Central memory CD4-positive, alpha-beta T cell (primary cell): ENCODE results near the gene WDSUB1.

ENCODE experiments used
- DNase-seq: peaks from one replicate; pipeline ENCODE4 v3.0.0; 2022
- total RNA-seq, 3 experiments: gene quantifications; one replicate each; lab custom pipeline; 2026; lab: John Stamatoyannopoulos, UW

Gene WDSUB1
- total RNA-seq = 4.6 to 8.9 (median 7.2) reads per million in 3 experiments

GRCh38 chr2:159285929-159286708 lies at the start of gene WDSUB1:
TSS of gene WDSUB1 (minus strand) at chr2:159286703. CDS start at chr2:159283069, 3,634 bp downstream.
- DNase-seq = no peak

- no peak for DNase-seq
Observed at GRCh38 chr2:159326569-159327255, 40.2 kb upstream of the WDSUB1 start.

GRCh38 chr2:159322419-159322818 lies 35.9 kb upstream of the WDSUB1 start:
- DNase-seq = no peak

GRCh38 chr2:159317392-159318088 lies 31.0 kb upstream of the WDSUB1 start:
- DNase-seq = no peak

- no peak for DNase-seq
Observed at GRCh38 chr2:159307942-159308341, 21.4 kb upstream of the WDSUB1 start.

- no peak for DNase-seq
Observed at GRCh38 chr2:159300586-159300985, 14.1 kb upstream of the WDSUB1 start.

DNA sequence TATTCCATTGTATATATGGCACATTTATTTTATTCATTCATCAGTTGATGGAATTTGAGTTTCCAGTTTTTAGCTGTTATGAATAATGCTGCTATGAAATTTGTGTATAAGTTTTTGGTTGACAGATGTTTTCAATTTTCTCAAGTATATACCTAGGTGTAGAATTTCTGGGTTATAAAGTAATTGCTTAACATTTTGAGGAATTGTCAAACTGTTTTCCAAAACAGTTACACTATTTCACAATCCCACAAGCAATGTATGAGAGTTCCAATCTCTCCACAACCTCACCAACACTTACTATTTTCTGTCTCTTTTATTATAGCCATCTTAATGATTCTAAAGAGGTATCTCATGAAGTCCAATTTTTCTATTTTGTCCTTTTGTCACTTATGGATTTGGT lies 12.5 kb upstream of the WDSUB1 start:
- no peak for DNase-seq

- DNase-seq = no peak
Observed at GRCh38 chr2:159297042-159297707, 10.7 kb upstream of the WDSUB1 start.

DNA sequence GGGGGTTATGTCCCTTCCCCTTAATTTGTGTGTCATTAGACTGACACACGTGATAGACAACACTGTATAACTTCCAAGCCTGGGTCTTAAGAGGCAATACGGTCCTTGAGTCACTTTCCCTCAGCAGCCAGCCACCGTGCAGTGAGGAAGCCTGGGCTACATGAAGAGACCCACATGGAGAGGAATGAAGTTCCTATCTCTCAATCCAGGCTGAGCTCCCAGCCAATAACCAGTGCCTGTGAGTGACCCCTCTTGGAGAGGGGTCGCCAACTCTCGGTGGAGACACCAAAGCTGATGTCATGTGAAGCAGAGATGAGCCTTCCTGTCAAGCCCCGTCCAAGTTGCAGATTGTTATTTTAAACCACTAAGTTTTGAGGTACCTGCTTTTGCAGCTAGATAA lies 5.7 kb upstream of the WDSUB1 start:
- DNase-seq = no peak

- DNase-seq = peak; percentile 25
Observed at GRCh38 chr2:159290289-159290907, 3.9 kb upstream of the WDSUB1 start.

GRCh38 chr2:159287733-159288132 lies 1.2 kb upstream of the WDSUB1 start:
- DNase-seq = no peak

DNA sequence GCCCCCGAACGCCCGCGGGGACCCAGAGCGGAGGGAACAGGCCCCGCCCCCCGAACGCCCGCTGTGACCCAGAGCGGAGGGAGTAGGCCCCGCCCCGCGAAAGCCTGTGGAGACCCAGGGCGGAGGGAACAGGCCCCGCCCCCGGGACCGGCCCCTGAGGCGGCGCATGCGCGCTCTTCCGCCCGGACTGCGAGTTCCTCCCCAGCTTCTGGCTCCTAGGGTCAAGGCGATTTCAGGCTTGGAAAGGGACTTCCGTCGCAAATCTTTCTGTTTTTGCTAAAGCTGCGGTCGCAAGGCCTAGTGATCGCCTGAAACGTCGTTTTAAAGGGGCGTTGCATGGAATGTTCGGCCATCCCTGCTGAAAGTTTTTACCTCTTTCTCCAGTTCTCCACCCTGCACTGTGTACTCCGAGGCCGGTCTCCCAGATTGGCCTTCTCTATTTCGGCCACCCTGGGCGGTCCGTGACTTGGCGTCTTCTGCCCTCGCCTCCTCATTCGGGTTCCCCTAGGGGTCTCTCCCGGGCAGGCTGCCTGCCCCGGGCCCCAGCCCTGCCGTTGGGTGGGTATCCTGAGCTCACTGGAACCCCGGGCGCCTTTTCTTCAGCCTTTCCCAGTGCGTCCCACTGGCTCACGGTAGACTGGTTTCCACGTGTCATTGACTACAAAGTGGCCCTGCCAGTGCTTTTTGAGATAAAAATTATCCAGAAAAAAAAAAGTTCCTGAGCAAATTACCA lies 372 bp upstream of the WDSUB1 start:
- peak; percentile 94 for DNase-seq

DNA sequence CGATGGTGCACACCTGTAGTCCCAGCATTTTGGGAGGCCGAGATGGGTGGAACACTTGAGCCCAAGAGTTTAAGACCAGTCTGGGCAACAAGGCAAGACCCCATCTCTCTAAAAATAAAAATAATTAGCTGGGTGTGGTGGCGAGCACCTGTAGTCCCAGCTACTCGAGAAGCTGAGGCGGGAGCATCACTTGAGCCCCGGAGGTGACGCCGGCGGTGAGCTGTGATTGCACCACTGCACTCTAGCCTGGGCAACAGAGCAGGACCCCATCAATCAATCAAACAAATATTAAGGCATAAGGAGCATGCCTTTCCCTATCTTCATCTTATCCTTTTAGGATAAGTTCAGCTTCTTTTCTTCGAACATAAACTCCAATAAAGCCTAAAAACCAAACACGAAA lies 1.1 kb downstream of the WDSUB1 start:
- no peak for DNase-seq

GRCh38 chr2:159283529-159283928 lies 3.0 kb downstream of the WDSUB1 start:
- no peak for DNase-seq

DNA sequence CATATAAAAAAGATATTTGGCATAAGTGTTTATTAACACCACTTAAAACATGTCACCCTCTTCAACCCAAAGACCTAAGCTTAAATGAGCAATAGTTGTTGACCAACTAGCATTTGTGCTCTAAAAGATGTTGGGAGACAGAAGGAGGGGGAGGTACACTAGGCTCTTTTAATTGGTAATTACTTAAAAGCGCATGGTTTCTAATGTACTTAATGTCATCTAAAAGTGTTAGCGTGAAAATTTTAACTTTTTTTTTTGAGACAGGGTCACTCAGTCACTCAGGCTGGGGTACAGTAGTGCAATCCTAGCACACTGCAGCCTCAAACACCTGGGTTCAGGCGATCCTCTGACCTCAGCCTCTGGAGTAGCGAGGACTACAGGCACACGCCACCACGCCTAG lies 5.5 kb downstream of the WDSUB1 start:
- DNase-seq = no peak

- DNase-seq = no peak
Observed at GRCh38 chr2:159279700-159280099, 6.8 kb downstream of the WDSUB1 start.

DNA sequence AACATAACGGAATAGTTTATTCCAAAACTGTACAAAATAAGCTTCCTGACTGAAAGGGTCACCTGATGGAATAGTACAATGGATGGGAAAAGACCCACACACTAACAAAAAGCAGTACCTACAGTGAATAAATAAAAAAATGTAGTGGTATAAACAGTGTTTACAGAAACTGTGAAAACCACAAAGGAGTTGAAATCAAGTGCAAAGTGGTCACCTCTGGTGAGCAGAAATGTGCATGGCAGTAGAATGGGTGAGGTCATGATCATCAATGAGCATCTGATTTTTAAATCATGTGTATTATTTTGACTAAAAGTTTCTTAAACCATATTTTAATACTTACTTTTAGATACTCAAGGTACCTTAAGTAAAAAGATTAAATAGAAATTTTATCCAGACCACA lies 11.4 kb downstream of the WDSUB1 start:
- DNase-seq = no peak

DNA sequence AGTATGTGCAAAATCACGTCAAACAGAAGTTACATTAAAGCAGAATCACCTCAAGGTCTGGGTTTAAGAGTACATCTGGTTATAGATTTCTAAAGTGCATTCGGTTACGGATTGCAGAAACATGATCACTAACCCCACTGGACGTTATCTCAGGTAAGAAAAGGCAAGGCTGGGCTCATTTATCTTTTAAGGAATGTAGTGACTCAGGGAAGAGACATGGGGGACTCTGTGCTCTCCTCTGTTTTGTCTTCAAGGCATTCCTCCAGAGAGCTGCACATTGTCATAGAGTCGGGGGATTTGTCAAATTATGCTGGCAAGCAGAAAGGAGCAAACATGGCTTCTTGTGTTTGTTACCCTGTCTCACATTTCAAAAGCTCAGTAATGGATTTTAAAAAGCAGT lies 14.3 kb downstream of the WDSUB1 start:
- no peak for DNase-seq

DNA sequence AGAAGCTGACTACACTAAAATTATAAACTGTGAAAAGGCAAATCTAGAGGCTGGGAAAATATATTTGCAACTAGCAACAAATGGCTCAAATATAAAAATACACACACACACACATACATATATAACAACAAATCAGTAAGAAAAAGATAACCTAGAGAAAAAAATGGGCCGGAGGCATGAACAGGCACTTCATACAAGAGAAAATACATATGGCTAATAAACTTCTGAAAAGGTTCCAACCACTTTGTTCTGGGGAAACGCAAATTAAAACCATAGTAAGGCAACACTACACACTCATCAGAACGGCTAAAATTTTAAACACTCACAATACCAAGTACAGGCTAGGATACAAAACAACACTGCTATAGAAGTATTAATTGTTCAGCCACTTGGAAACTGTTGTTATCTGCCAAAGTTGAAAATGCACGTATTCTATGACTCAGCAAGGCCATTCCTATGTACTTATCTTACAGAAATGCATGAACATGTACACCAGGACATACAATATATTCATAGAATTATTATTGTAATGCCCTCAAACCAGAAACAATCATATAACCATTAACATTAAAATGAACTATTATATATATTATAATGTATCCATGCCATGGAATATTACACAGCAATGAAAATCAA lies 15.6 kb downstream of the WDSUB1 start:
- no peak for DNase-seq

DNA sequence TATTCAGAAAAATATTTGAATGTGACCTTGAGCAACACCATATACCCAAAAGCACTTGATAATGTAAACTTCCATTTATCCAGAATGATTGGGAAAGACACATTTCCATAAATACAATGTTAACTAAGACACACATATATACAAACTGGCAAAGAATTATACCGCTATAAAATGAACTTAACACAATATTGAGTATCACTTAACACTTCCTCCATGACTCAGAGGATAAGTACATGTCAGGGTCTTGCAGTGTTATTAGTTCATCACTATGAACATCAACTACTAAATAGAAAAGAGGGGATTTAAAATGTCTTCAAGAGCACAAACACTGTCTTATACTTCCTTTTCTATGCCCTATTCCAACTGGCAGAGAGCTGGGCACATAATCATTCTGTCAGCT lies 18.6 kb downstream of the WDSUB1 start:
- no peak for DNase-seq

- DNase-seq = no peak
Observed at GRCh38 chr2:159266554-159266953, 19.9 kb downstream of the WDSUB1 start.
